SK-N-SH treated with all-trans-retinoic acid at 6 μM for 48 hours (cell line): ENCODE data around the gene C17orf100.

Source experiments
- BACH2 ChIP-seq: fragments of 250-450 bp; sonication (Bioruptor Pico); IDR thresholded peaks from 2 replicates; pipeline ENCODE4 v1.9.0; 2021; ENCODE audit warnings: mild to moderate bottlenecking, borderline replicate concordance
- CSDC2 ChIP-seq: fragments of 250-450 bp; sonication (Bioruptor Pico); IDR thresholded peaks from 2 replicates; pipeline ENCODE4 v1.5.0; 2020; ENCODE audit warnings: mild to moderate bottlenecking, moderate library complexity
- OSR1 ChIP-seq: fragments of 250-450 bp; sonication (Bioruptor Pico); IDR thresholded peaks from 2 replicates; pipeline ENCODE4 v1.8.0; 2022; ENCODE audit warnings: moderate library complexity, mild to moderate bottlenecking, inconsistent platforms
- RARB ChIP-seq: fragments of 250-450 bp; sonication (Bioruptor Pico); IDR thresholded peaks from 2 replicates; pipeline ENCODE4 v1.8.0; 2021; ENCODE audit warnings: mild to moderate bottlenecking, moderate library complexity
- TCF4 ChIP-seq: fragments of 250-450 bp; sonication (Bioruptor Pico); IDR thresholded peaks from 2 replicates; pipeline ENCODE4 v1.8.0; 2021; ENCODE audit warnings: mild to moderate bottlenecking, moderate library complexity, borderline replicate concordance
- TOX ChIP-seq: fragments of 250-450 bp; sonication (Bioruptor Pico); IDR thresholded peaks from 2 replicates; pipeline ENCODE4 v1.8.0; 2021; ENCODE audit warnings: mild to moderate bottlenecking, moderate library complexity, borderline replicate concordance
- ZFP30 ChIP-seq: fragments of 450-650 bp; formaldehyde crosslinking; IDR thresholded peaks from 2 replicates; pipeline ENCODE4 v1.5.0; 2022; ENCODE audit warnings: mild to moderate bottlenecking, moderate library complexity
- TF ChIP-seq, protein P1 (sequence below): fragments of 250-450 bp; sonication (Bioruptor Pico); IDR thresholded peaks from 2 replicates; pipeline ENCODE4 v1.8.0; 2020; ENCODE audit warnings: mild to moderate bottlenecking, moderate library complexity, borderline replicate concordance

DNA sequence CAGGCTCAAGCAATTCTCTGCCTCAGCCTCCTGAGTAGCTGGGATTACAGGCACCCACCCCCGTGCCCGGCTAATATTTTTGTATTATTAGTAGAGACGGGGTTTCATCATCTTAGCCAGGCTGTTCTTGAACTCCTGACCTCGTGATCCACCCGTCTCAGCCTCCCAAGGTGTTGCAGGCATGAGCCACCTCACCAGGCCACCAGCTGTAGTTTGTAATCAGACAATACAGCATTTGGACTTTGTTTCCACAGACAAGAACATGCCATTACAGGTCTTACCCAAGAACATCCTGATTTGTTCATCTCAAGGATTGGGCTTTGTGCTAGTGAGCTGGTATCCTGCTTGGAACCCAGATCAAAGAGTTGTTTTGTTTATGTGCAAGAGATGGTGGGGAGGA is 30.1 kb downstream of the C17orf100 start:
- TF ChIP-seq TOX (CRISPR knock-in tag) (no peak), BACH2 (CRISPR knock-in tag) (no peak), ZFP30 (CRISPR knock-in tag) (no peak), RARB (CRISPR knock-in tag) (no peak), OSR1 (CRISPR knock-in tag) (no peak), TCF4 (CRISPR knock-in tag) (no peak), CSDC2 (CRISPR knock-in tag) (no peak)
- TF ChIP-seq, protein P1, sequence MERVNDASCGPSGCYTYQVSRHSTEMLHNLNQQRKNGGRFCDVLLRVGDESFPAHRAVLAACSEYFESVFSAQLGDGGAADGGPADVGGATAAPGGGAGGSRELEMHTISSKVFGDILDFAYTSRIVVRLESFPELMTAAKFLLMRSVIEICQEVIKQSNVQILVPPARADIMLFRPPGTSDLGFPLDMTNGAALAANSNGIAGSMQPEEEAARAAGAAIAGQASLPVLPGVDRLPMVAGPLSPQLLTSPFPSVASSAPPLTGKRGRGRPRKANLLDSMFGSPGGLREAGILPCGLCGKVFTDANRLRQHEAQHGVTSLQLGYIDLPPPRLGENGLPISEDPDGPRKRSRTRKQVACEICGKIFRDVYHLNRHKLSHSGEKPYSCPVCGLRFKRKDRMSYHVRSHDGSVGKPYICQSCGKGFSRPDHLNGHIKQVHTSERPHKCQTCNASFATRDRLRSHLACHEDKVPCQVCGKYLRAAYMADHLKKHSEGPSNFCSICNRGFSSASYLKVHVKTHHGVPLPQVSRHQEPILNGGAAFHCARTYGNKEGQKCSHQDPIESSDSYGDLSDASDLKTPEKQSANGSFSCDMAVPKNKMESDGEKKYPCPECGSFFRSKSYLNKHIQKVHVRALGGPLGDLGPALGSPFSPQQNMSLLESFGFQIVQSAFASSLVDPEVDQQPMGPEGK (CRISPR knock-in tag) = no peak
